HG03565 (cell line): ENCODE data around the gene KAT6B.
"Not testable (repeated sequence)": the region's sequence is repeated elsewhere in the genome, so short reads cannot be mapped to it uniquely, and the experiment has no call there.

Experiments used
- ATAC-seq: cut with Tn5 transposase; IDR thresholded peaks from one replicate; pipeline ENCODE4 v1.9.1; 2021; ENCODE audit warnings: mild to moderate bottlenecking, moderate library complexity; ENCODE audit not compliant: unreplicated experiment

KAT6B gene

DNA sequence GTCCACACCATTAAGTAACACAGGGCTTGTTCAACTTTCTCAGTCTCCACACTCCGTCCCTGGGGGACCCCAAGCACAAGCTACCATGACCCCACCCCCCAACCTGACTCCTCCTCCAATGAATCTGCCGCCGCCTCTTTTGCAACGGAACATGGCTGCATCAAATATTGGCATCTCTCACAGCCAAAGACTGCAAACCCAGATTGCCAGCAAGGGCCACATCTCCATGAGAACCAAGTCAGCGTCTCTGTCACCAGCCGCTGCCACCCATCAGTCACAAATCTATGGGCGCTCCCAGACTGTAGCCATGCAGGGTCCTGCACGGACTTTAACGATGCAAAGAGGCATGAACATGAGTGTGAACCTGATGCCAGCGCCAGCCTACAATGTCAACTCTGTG lies 204.0 kb downstream of the KAT6B start:
- ATAC-seq, result no peak

DNA sequence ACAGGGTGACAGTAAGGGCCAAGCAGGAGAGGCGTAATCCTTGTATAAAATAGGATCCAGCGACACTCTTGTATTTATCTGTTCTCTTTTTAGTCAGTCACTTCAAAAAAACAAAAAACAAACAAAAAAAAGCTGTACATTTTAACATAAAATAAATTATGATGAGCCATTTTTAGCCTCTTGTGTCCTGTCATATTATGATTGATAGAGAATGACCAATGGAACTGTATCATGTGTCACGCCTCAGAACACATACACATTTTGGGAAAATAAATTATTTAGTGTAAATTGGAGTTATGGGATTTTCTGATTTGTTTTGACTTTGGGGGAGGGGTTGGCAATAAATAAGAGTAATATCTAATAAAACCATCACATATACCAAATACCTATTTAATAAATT lies 205.7 kb downstream of the KAT6B start:
- no peak for ATAC-seq

DNA sequence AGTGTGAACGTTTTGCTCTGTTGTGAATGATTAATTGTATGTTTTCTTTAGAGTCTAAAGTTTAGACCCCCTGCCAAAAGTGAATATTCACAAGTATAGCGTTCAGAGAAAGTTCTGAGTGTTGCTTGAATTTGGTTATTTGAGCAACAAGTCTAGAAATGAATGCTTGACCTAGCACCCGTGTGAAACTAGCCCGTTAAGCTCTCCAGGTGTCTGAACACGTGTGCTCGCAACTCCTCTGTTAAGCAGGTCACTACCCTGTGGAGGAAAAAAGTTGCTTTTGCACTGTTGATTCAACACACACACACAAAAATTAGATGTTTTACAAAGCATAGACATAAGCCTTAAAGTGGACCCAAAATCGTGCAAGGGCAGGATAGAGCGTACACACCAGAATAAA lies 206.4 kb downstream of the KAT6B start:
- no peak for ATAC-seq

DNA sequence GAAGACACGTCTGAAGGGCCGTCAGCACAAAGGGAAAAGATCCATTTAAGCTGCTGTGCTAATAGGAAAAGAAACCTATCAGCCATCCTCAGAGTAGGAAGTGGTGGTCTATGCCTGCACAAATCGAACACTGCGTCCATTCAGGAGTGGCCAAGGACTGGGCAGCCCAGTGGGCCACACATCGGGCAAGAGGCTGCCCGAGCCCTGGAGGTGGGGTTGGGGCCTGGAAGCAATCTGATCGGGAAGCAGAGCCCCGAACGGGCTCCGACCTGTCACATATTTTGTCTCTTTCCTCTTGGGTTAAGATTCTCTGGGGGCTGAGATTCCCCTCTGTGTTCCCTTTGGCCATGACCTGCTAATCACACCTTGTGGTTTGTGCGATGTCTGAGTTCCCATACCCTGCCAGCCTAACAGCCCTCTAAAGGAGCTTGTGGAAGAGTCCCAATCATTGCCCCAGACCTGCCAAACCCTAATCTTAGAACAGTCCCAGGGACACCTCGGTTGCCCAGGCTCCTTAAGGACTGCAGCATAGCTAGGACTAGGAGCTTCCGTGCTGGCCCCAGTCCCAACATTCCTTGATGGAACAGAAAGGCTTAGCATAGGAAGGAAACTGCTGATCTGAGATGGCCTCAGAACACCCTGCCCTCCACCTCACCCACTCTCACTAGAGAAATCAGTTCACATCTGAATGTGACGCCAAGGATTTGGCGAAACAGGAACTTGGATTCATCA lies 207.2 kb downstream of the KAT6B start:
- no peak for ATAC-seq

DNA sequence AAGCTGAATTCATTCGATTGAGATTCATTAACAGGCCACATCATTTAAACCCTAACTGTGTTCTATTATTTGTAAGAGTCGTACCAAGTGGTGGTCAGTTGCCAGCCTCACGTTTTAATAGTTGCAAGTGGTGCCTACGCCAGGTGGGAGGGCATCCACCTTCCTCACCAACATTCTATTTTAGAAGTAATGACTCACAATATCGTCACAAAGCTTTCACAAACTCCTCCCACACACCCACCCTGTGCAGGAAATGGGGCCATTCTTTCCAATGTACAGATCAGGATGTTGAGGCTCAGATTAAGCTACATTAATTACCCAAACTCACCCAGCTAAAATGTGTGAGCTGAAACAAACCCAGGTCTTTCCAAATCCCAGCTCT lies 207.7 kb downstream of the KAT6B start:
- ATAC-seq, result no peak

DNA sequence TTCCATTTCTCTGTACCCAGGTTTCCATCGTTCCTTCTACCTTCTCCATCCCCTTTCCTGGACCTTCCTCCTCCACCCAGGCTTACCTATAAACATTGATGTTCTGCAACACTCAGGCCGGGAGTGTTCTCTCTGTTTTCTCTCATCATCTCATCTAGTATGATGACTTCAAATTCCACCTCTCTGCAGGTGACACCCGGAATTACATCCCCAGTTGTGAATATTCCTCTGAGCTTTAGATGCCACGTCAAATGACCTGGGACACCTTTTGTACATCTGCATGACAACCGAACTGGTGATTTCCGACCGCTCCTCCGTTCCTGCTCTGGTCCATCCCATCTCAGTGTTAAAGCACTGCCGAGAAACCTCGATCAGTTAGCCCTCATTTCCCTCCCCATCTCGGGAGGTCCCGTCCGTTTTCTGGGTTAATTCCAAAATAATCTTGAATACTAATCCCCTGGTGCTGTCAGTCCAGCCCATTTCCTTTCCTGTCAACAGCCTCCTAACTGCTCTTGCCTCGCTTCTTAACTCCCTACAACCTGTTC lies 208.4 kb downstream of the KAT6B start:
- ATAC-seq, result no peak

DNA sequence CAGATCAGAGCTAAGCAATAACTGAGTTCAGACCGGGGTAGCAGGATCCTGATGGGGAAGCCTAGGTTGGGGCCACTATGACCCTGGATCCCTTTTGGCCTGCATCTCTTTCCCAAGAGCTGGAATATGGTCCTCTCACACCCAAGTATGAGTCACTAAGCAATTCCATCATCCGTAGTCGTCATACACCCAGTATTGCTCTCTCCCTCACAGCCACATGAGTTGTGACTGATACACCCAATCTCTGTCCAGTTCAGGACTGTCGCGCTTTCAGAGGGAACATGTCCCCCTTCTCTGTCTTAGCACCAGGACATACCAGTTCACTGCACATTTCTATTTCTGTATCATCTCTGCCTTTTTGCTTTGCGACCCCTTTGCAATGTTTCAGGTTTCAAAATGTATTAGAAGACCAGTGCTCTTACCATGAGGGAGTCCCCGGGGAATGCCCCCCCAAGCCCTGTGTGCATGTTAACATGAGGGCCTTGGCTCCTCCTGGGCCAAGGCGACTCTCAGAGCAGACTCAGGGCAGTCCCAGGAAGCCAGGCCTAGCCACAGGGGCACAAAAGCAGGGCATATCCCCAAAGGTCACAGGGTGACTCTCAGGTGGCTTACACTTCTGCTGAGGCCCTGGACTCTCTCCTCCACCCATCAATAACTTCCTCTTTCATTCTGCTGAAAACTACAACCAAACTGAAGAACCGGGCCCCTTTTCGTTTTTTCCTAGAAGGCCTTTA lies 209.7 kb downstream of the KAT6B start:
- peak; percentile 57 for ATAC-seq

DNA sequence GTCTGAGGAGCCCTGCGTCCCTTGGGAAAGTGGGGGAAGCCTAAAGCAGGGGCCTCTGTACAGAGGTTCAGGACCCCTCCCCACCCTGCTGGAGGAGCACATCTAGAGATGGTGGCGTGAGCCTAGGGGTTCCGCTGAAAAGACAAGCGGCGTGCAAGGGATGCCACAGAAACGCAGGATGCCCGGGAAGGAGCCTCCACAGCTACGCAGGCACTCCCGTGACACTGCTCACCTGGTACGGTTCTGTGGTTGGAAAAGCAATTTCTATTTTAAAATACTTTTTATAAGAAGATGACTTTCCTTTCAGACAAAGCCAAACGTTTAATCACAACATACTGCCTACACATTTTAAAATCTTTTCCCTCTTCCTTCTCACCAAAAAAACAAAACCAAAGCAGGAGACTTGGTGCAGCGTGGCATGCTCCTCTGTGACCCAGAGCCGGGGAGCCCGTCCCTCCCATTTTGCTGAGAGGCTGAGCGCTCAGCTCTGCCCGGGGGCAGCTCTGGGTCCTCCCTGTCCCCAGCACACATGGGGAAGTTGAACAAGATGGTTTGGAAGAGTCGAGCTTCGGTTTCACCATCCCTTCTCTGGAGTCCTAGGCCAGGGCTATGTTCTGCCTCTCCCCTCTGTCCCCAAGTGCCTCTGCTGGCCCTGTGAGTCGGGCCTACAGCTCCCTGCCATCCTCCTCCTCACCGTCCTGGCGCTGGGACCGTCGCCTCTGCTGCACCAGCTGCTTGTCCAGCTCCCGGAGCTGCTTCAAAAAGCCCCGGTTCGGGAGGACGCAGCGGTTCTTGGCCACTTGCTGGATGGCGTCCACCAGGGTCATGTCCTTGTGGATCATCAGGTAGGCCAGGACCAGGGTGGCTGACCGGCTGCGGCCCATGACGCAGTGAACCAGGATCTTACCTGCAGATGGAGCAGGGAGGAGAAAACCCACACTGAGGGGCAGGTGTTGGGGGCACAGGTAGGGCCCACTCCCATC lies 211.1 kb downstream of the KAT6B start:
- ATAC-seq, result no peak

DNA sequence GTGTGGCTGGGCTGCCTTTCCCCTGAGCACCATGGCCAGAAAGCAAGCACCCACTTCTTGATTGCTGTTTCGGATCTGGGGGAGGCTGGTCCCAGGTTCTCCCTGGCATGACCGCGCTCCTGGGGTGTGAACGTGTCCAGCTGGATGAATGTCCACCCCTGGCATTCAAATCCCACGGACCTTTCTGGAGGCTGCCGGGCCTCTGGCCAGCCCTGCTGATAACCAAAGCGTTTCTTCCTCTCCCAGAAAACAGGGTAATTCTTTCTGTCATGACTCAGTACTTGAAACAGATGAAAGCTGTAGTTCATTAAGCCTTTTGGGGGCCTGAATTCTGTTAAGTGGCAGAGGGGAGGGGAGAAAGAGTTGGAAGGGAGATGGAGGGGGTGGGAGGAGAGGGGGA lies 211.9 kb downstream of the KAT6B start:
- no peak for ATAC-seq

DNA sequence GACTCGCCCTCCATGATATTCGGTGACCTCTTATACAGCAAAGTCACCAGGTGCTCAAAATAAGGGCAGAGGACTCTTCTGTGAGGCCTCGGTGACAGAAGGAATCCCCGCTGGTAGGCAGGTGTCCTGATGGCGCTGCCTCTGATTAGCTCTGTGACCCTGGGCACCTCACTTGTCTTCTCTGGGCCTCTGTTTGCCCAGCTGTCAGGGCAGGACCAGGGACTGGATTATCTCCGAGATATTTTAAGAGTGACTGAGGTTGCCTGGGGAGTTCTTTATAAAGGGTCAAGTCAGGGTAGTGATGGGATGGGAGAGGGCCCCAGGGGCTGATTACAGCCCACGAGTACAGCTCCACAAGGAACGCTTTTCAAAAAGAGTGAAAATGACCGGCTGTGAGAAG lies 214.2 kb downstream of the KAT6B start:
- ATAC-seq, result no peak

DNA sequence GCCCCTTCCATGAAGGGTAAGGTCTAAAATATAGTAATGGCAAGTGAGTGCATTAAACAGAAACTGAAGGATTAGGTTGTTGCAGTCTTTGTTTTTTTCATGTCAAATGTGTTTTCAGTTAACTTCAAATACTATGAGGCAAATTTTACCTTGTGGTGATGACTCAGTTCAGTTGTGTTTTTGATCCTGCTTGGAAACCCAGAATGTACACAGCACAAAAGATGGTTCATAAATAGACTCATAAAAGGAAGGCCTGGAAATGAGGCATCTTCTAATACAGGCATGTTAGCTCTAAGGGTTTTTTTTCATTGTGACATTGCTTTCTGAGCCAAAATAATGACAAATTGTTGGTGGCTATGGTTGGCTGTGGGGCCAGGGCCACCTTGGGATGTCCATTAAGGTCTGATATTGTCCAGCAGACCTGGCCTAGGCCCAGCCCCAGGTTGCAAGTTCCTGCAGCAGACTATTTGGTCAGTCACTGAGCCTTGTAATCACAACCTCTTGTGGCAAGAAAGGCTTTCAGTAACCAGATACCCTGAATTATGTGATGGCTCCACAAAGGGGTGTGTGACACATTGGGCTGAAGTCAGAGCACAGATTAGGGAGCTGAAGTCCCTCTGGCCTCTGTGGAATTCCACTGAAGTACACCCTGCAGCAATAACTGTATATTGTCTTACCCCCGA lies 216.0 kb downstream of the KAT6B start:
- ATAC-seq, result no peak

DNA sequence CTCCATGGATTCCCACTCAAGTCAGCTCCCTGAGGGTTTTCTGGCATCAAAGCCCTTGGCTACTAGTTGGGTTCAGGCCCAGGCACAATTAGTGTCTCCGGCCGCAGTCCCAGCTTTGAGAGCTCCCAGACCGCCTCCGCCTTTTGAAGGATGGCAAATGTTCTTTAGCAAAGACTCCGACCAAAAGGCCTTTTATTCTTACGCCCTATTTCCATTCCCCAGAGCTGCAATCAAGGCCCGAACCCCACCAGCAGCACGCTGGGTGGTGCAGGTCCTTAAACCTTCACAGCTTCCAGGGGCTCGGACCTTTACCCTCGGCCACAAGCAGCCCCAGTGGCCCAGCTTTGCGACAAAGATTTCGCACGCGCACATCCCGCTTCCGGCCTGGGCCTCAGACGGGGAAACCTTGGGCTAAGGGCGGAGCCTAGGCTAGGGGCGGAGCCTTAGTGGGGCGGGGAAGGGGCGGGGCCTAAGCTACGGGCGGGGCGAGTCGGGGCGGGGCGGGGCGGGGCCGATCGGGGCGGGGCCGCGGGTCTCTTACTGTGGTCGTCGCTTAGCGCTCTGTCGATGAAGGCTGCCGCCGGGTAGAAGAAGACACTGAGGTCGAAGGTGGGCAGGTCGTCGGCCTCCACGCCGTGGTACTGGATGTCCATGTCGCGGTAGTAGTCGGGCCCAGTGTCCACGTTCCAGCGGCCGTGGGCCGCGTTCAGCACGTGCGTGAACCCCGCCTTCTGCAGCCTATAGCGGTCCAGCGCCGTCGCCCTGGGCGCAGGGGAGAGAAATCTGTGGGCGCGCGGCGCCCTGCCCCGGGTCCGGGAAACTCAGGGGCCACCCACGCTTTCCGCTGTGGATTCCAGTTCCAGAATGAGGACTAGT lies 217.1 kb downstream of the KAT6B start:
- no peak for ATAC-seq

DNA sequence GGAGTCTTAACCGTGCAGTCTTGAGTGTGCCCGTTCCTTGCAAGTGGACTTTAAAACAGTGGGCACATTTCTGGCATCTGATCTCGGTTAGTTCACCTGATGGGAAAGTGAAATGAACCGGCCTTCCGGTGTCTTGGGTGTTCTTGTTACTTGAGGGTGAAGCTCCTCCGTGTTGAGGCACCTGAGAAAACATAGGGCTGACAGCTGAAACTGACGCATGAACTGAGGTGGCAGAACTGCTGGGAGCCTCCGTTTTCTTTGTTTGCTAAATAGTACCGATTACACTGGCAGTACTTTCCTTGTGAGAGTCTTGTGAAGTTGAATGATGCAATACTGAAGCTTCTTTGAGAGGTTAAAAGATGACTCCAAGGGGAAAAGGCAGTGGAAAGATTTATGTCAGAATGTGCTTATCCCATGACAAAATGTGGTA lies 222.3 kb downstream of the KAT6B start:
- no peak for ATAC-seq

DNA sequence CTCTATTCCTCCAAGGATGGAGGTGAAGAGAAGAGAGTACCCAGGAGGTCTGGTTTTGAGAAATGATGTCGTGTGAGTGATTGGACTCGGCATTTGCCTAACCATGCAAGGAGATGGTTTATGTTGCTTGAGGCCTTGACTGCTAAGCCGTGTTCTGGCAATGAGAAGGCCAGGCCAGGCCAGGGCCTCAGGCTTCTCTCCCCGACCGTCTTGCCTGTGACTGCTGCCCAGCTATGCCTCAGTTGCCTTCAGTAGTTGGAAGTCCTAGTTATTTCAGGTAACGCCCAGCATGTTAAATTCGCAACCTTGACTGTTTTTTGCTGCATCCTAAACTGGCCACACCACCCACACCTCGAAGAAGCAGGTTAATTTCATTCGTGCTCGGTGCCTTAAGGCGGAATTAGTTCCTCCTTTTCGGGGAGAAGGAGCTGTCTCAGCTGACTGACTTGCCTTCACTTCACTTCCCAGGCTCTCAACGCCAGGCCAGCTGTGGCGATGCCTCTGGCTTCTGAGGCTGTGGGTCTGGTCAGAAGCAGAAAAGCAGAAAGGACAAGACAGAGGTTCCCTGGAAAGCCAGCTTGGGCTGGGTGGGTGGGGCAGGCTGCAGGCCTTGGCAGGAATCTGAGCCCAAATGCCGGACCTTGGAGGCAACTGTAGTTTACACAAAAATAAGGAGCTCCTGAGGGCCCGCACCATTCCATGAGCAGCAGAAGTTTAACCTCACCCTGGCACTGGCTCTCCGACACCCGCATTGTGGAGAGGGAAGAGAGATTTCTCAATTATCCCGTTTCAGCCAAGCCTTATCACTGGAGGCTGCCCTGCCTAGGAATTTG lies 223.1 kb downstream of the KAT6B start:
- no peak for ATAC-seq

DNA sequence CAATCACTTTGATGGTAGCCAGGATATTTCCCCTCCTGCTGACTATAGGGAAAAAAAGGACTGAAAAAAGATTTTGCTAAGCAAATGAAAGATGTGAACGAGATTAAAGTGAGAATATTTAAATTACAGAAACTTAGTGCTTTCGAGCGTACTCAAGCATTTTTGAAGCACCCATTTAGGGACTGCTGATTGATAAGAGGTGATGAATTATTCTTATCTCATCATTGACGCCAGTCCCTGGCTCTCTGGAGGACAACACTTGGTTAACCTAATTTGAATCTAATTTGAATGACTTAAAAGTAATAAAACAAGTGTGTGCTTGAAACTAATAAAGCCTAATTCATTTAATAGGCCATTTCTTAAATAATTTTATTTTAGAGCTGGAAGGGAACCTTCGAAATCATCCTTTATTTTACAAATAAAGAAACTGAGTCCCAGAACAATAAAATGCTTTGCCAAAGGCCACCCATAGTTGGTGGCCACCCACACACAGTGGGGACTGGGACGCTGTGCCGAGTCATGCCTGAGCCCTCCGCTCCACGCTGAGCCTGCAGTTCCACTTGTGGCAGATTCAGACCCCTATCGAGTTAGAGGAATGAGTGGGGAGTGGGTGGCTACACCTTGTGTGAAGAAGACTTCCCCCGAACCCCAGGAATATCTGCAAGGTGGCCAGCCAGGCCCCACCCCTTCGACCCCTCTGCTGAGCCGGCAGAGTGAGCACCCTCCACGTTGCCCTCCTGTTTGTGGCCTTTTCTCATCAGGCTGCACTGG lies 223.9 kb downstream of the KAT6B start:
- no peak for ATAC-seq

DNA sequence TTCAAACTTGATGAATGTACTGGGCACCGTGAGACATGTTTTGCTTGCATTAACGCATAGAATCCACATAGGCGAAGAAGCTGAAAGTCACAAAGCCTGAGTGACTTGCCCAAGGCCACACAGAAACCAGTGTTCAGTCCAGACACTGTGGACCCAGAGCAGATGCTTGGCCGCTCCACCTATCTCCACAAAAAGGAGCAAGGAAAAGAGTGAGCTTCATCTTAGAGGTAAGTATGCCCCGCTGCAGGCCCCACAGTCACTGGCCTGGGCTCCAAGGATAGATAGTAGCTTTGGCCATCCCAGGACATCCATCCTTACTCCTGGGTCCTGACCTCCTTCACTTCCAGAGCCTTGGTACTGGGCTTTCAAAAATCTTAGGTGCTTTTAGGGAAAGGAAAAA lies 224.9 kb downstream of the KAT6B start:
- no peak for ATAC-seq

DNA sequence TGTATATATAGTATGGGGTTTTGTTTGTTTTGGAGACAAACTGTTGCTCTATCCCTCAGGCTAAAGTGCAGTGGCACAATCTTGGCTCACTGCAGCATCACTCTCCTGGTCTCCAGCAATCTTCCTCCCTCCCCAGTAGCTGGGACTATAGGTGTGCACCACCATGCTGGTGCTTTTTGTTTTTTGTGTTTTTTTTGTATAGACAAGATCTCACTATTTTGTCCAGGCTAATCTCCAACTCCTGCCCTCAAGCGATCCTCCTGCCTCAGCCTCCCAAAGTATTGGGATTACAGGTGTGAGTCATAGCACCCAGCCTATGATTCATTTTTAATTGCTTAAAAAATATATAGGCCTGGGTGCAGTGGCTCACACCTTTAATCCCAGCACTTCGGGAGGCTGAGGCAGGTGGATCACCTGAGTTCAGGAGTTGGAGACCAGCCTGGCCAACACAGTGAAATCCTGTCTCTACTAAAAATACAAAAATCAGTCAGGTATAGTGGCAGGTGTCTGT lies 229.6 kb downstream of the KAT6B start:
- ATAC-seq, result not testable (repeated sequence)

DNA sequence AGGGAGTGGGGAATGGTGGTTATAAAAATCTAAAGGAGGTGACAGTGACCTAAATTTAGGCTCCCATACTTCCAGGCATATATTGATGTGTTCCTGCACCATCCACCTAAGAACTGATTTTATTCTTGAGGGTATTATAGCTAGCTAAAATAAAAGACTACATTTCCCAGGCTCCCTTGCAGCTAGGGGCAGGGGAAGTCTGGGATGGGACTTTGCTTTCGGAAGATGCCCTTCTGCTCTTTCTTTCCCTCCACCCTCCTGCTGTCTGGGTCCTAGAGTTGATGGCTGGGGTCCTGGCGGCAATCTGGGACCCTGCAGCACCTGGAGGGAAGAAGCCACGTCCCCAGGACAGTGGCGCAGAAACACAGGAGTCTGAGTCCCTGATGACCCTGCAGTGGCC lies 231.3 kb downstream of the KAT6B start:
- no peak for ATAC-seq
